Esophagus squamous epithelium (tissue), 4 donors: Measurements from ENCODE around the gene ADGRG4.

ENCODE experiments used
- POLR2A ChIP-seq, 4 donors: fragments of 450-650 bp; IDR thresholded peaks; one replicate each; pipeline ENCODE4 v1.6.1; 2017; ENCODE audit warnings: antibody characterized with exemption in 4 of 4, mild to moderate bottlenecking in 4 of 4, moderate library complexity in 3 of 4
- TF ChIP-seq, protein P1 (sequence below), 6 experiments: fragments of 450-650 bp in 4 of 6; fragments of 200-600 bp in 2 of 6; sonication (generic) in 2 of 6; IDR thresholded peaks; one replicate each; pipeline ENCODE4 v1.5.1; 2016 to 2019; ENCODE audit warnings: antibody characterized with exemption in 6 of 6, mild to moderate bottlenecking in 4 of 6, moderate library complexity in 4 of 6

- no peak for TF ChIP-seq POLR2A (IDR thresholded peaks at IDR 0.05)
- TF ChIP-seq, protein P1, sequence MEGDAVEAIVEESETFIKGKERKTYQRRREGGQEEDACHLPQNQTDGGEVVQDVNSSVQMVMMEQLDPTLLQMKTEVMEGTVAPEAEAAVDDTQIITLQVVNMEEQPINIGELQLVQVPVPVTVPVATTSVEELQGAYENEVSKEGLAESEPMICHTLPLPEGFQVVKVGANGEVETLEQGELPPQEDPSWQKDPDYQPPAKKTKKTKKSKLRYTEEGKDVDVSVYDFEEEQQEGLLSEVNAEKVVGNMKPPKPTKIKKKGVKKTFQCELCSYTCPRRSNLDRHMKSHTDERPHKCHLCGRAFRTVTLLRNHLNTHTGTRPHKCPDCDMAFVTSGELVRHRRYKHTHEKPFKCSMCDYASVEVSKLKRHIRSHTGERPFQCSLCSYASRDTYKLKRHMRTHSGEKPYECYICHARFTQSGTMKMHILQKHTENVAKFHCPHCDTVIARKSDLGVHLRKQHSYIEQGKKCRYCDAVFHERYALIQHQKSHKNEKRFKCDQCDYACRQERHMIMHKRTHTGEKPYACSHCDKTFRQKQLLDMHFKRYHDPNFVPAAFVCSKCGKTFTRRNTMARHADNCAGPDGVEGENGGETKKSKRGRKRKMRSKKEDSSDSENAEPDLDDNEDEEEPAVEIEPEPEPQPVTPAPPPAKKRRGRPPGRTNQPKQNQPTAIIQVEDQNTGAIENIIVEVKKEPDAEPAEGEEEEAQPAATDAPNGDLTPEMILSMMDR (IDR thresholded peaks at IDR 0.05), result no peak
Measured at GRCh38 chrX:136464589-136464988, 163.8 kb downstream of the ADGRG4 start.
